ENCODE data around the gene ZSCAN10.
A peak's percentile ranks its signal among the peaks of the same experiment; 100 is the strongest.

- TF ChIP-seq EP300 (IDR thresholded peaks at IDR 0.05; ENCODE audit: low read depth) (no peak), CTCF (IDR thresholded peaks at IDR 0.05) (no peak), POLR2A (IDR thresholded peaks at IDR 0.05) (peak; percentile 58), POLR2AphosphoS5 (IDR thresholded peaks at IDR 0.05) (peak in 2 of 3 donors; percentile 67 to 84)
Observed at GRCh38 chr16:3038896-3039295, 60.2 kb downstream of the ZSCAN10 start.
